Astrocyte of the spinal cord (primary cell): ENCODE results near the gene SERPINB5.

ENCODE experiments used
- DNase-seq: peaks from one replicate; pipeline ENCODE4 v3.0.0; 2011; ENCODE audit warnings: low read depth, low spot score
- H3K4me3 ChIP-seq: 2 replicates; pipeline ENCODE4 v1.5.1; 2011; ENCODE audit warnings: low read depth, mild to moderate bottlenecking, low read length, moderate library complexity
- in situ Hi-C: cut with HindIII; loops from 2 replicates; pipeline ENCODE4 v1.10.0; 2017; ENCODE audit warnings: low sequenced_read_pairs
- TF ChIP-seq, protein P1 (sequence below): IDR thresholded peaks from 2 replicates; pipeline ENCODE4 v1.5.1; 2012; ENCODE audit warnings: low read depth, mild to moderate bottlenecking, low read length, inconsistent platforms

Gene SERPINB5

DNA sequence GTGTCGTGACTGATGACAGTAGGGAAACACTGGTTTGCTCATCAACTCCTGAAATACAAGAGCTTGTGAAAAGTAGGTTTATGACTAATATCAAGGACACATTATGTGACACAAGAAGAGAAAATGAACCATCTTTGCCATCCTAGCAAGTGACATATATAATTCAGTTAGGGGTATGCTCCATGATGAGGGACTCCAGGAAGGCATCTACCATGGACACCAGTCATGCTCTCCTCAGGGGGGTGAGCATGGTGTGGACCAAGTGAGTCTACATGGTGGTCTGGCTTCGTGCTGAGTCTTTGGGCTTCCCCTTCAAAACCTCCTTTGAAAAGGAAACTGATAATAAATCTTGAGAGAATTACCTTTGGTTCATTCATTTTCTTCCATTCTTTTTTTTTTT lies 11.7 kb upstream of the SERPINB5 start:
- TF ChIP-seq, protein P1, sequence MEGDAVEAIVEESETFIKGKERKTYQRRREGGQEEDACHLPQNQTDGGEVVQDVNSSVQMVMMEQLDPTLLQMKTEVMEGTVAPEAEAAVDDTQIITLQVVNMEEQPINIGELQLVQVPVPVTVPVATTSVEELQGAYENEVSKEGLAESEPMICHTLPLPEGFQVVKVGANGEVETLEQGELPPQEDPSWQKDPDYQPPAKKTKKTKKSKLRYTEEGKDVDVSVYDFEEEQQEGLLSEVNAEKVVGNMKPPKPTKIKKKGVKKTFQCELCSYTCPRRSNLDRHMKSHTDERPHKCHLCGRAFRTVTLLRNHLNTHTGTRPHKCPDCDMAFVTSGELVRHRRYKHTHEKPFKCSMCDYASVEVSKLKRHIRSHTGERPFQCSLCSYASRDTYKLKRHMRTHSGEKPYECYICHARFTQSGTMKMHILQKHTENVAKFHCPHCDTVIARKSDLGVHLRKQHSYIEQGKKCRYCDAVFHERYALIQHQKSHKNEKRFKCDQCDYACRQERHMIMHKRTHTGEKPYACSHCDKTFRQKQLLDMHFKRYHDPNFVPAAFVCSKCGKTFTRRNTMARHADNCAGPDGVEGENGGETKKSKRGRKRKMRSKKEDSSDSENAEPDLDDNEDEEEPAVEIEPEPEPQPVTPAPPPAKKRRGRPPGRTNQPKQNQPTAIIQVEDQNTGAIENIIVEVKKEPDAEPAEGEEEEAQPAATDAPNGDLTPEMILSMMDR = no peak
- in situ Hi-C loops = no loop called here
- DNase-seq = no peak
- H3K4me3 ChIP-seq = no peak overlapping the region

DNA sequence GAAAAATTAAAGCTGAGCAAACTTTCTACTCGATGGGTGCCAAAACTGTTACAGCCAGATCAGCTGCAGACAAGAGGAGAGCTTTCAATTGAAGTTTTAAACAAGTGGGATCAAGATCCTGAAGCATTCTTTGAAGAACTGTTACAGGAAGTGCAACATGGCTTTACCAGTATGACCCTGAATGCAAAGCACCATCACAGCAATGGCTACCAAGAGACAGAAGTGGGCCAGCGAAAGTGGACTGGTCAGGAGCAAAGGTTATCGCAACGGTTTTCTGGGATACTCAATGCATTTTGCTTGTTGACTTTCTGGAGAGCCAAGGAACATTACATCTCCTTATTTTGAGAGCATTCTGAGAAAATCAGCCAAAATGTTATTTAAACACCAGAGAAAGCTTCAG lies 9.1 kb upstream of the SERPINB5 start:
- TF ChIP-seq, protein P1 = no peak
- in situ Hi-C loops = no loop called here

DNA sequence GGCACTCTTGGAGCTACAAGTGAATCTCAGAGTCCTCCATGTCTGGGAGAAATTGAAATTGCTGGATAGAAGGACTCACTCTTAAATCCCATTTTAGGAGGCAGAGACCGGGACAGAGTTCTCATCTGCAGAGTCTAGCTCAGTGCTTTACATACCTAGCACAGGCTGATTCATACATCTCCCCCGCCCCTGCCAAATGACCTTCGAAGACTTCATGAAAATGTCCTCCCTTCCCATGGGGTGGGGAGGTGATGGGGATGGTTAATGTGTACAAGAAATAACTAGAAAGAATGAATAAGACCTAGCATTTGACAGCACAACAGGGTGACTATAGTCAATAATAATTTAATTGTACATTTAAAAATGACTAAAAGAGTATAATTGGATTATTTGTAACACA lies 8.2 kb upstream of the SERPINB5 start:
- DNase-seq = no peak
- no peak overlapping the region for H3K4me3 ChIP-seq
- in situ Hi-C loops = no loop called here
- TF ChIP-seq, protein P1 = no peak

More for the DNA sequence above, 9.1 kb upstream of the SERPINB5 start:
- DNase-seq = no peak
- H3K4me3 ChIP-seq = no peak overlapping the region

DNA sequence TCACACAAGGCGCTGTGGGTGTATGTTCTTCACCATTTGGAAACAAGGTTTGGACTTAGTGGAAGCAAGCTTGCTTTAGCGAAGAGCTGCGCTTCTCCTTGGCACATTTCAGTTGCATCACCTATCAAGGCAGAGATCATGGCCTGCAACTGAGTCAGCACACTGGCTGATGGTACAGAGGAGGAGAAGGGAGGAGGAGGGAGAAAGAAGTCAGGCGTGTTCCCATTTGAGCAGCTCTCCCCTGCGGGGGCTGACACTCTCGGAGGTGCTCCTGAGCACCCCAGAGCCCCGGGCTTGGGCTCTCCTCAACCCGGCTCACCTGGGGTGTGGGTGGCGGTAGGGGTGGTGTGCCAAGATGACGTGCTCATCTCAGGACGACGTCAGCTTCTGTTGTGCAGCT lies 6.0 kb upstream of the SERPINB5 start:
- in situ Hi-C loops = no loop called here
- no peak overlapping the region for H3K4me3 ChIP-seq
- TF ChIP-seq, protein P1 = no peak
- DNase-seq = no peak

DNA sequence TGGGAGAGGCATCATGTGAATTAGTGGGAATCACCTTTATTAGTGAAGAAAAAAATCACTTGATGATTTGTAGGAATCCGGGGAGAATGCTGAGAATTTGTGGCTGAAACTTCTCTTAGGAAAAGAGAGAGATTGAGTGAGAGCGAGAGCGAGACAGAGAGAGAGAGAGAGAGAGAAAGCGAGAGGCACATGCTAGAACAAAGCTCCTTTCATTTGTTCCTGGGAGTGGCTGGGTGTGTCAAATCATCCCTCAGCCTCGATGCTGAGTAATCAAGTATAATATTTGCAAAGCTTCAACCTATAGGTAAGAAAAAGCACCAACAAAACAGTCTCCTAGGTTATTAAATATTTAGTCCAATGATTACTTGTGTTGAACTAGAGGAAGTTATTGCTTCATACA lies 4.4 kb upstream of the SERPINB5 start:
- in situ Hi-C loops = no loop called here
- H3K4me3 ChIP-seq = no peak overlapping the region
- TF ChIP-seq, protein P1 = no peak
- no peak for DNase-seq

DNA sequence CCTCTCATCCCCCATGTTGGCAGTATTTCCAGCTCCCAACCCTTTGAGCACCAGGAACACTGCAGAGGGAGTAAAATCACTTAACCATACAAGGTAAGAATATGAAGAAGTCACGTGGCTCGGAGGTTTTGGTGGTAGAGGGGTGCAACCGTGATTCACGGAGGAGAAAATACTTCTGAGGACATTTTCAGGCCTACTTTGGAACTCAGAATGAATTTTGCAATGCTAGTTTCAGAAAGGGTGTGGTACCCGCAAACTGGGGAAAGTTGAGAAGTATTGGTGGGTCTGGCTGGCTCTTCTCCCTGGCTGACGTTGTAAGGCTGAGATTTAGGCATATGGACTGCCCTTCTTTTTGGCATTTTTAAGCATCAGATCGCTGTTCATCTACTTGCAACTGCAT lies 442 bp downstream of the SERPINB5 start:
- in situ Hi-C loops = no loop called here
- no peak overlapping the region for H3K4me3 ChIP-seq

DNA sequence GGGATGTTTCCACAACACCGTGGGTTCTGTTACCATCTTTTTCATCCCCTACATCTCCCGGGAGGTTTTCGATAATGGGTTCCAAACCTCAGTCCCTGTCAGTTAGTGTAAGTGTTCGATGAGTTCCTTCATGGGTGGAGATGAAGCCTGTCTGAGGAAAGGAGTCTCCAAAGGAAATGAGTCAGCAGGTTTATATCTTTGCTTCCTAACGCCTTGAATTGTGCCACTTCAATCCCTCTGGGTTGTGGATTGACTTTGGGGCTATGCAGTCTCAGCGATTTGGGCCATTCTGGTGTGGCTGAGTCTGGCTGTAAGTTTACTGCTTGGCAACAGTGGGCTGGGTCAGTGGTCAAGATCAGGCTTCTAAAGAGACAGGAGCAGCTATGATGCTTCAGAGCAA lies 1.2 kb downstream of the SERPINB5 start:
- DNase-seq = no peak
- no peak overlapping the region for H3K4me3 ChIP-seq
- TF ChIP-seq, protein P1 = no peak
- in situ Hi-C loops = no loop called here

More for the DNA sequence above, 442 bp downstream of the SERPINB5 start:
- DNase-seq = no peak
- TF ChIP-seq, protein P1 = no peak
